OCI-LY7 (cell line): ENCODE data around the gene SMIM31. TPM values are rescaled to one million over a fixed set of nuclear protein-coding genes. Genes with fewer than 3 reads are reported as not detected.

ENCODE experiments used
- BruUV-seq: library from RNA; stranded (reverse); fragments of 400-500 nt; replicated peaks from 2 replicates; lab custom pipeline; 2021; lab: Mats Ljungman, UMichigan
- CTCF ChIA-PET: fragments of 300-600 bp; sonication (Branson Sonifier 250); formaldehyde crosslinking; loops from one replicate; lab custom pipeline; 2022; ENCODE audit warnings: antibody characterized with exemption; ENCODE audit not compliant: unreplicated experiment; lab: Charles Lee
- POLR2A ChIA-PET: fragments of 300-600 bp; sonication (Branson Sonifier 250); formaldehyde crosslinking; loops from one replicate; lab custom pipeline; 2022; ENCODE audit warnings: antibody characterized with exemption; lab: Charles Lee
- DNase-seq: peaks from one replicate; pipeline ENCODE4 v3.0.0-alpha.2; 2015; ENCODE audit warnings: low spot score
- H2AFZ ChIP-seq: fragments of 200-600 bp; sonication (generic), shearing (Covaris generic); 2 replicates; pipeline ENCODE4 v1.6.1; 2014; ENCODE audit warnings: mild to moderate bottlenecking, antibody characterized with exemption, low read length, moderate library complexity
- H3K27ac ChIP-seq: fragments of 200-600 bp; sonication (generic); 2 replicates; pipeline ENCODE4 v1.5.1; 2014; ENCODE audit warnings: mixed run types, low read depth, mild to moderate bottlenecking, moderate library complexity, low read length, inconsistent platforms; ENCODE audit not compliant: poor library complexity, severe bottlenecking
- H3K36me3 ChIP-seq: fragments of 200-600 bp; sonication (generic); 2 replicates; pipeline ENCODE4 v1.6.1; 2014; ENCODE audit warnings: mild to moderate bottlenecking, antibody characterized with exemption, low read length, moderate library complexity, mixed read lengths; ENCODE audit not compliant: insufficient read depth
- H3K4me1 ChIP-seq: fragments of 200-600 bp; sonication (generic); 2 replicates; pipeline ENCODE4 v1.5.1; 2014; ENCODE audit warnings: mild to moderate bottlenecking, low read length; ENCODE audit not compliant: insufficient read depth, poor library complexity, severe bottlenecking
- H3K4me2 ChIP-seq: fragments of 200-600 bp; sonication (generic); 2 replicates; pipeline ENCODE4 v1.6.1; 2014; ENCODE audit warnings: mild to moderate bottlenecking, low read length
- H3K4me3 ChIP-seq: fragments of 200-600 bp; sonication (generic); 2 replicates; pipeline ENCODE4 v1.5.1; 2014; ENCODE audit warnings: mild to moderate bottlenecking, low read depth, low read length; ENCODE audit not compliant: poor library complexity, severe bottlenecking
- H3K79me2 ChIP-seq: fragments of 200-600 bp; sonication (generic); 2 replicates; pipeline ENCODE4 v1.6.1; 2016; ENCODE audit warnings: low read depth, mild to moderate bottlenecking, low read length, moderate library complexity, mixed read lengths; ENCODE audit not compliant: insufficient read depth
- H3K9me2 ChIP-seq: fragments of 200-600 bp; sonication (generic); 2 replicates; pipeline ENCODE4 v1.6.1; 2016; ENCODE audit warnings: mild to moderate bottlenecking, low read length, mixed read lengths; ENCODE audit not compliant: insufficient read depth
- H3K9me3 ChIP-seq: fragments of 200-600 bp; sonication (generic); 2 replicates; pipeline ENCODE4 v1.6.1; 2014; ENCODE audit warnings: mild to moderate bottlenecking, mixed run types, low read length, mixed read lengths
- H4K20me1 ChIP-seq: fragments of 200-600 bp; sonication (generic); 2 replicates; pipeline ENCODE4 v1.6.1; 2014; ENCODE audit warnings: mild to moderate bottlenecking, antibody characterized with exemption, low read length, moderate library complexity, mixed read lengths; ENCODE audit not compliant: insufficient read depth
- EZH2phosphoT487 ChIP-seq: fragments of 200-600 bp; sonication (generic); IDR thresholded peaks from 2 replicates; pipeline ENCODE4 v1.6.1; 2018; ENCODE audit warnings: low read depth, borderline replicate concordance, mild to moderate bottlenecking, mixed run types, antibody characterized with exemption, low read length, moderate library complexity, mixed read lengths
- intact Hi-C: fragments of 100-400 bp; cut with micrococcal nuclease; formaldehyde crosslinking; loops from one replicate; pipeline ENCODE4 v1.10.0; 2022; ENCODE audit not compliant: unreplicated experiment
- total RNA-seq, 2 experiments: library from RNA; depleted of rRNA in 1 of 2; stranded (reverse); fragments of >200 nt in 1 of 2; shearing (Covaris generic) in 1 of 2; gene quantifications; 2 replicates each; pipeline ENCODE4 v1.2.3, GENCODE V29; 2014 to 2022
- TF ChIP-seq, protein P1 (sequence below): fragments of 200-600 bp; sonication (generic); conservative IDR thresholded peaks from 2 replicates; pipeline ENCODE4 v1.5.1; 2014; ENCODE audit warnings: mild to moderate bottlenecking, antibody characterized with exemption, low read length, moderate library complexity, mixed read lengths

Gene SMIM31
- total RNA-seq, 2 experiments from 2014 or later, result not detected

DNA sequence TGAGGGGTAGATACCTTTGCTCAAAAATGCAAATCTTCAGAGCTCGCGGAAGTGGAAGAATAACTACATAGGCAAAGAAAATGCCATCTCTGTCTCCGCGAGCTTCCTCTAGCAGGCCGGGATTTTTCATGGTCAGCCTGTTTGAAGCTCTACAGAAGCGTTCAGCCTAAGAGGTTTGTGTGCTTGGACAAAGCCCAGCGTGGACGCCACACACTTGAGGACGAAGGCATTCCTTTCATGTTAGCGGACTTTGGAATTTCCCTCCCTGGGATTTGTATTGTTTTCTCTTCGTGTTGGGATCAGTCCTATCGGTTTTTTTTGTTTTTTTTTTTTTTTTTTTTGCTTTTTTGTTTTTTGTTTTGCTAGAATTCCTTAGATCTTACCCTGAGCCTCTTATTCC is 53.7 kb downstream of the SMIM31 start:
- no peaks in the 10 kb centered on the region for H3K9me2 ChIP-seq
- no peak overlapping the region for H3K27ac ChIP-seq
- H3K36me3 ChIP-seq, result no peaks in the 10 kb centered on the region
- no peak overlapping the region for H3K4me2 ChIP-seq
- no peaks in the 10 kb centered on the region for H3K9me3 ChIP-seq
- H2AFZ ChIP-seq, result no peak overlapping the region
- no peaks in the 10 kb centered on the region for H3K4me1 ChIP-seq
- intact Hi-C loops, result no loop called here
- ChIA-PET POLR2A (interaction anchor here (0.6 kb wide), 1 partner anchor 1254 kb away, joined by 3 read pairs; no protein-coding TSS in a partner anchor), CTCF (no interaction called here)
- no TSS peak for BruUV-seq
- no peaks in the 10 kb centered on the region for H4K20me1 ChIP-seq
- no peak for TF ChIP-seq EZH2phosphoT487
- TF ChIP-seq, protein P1, sequence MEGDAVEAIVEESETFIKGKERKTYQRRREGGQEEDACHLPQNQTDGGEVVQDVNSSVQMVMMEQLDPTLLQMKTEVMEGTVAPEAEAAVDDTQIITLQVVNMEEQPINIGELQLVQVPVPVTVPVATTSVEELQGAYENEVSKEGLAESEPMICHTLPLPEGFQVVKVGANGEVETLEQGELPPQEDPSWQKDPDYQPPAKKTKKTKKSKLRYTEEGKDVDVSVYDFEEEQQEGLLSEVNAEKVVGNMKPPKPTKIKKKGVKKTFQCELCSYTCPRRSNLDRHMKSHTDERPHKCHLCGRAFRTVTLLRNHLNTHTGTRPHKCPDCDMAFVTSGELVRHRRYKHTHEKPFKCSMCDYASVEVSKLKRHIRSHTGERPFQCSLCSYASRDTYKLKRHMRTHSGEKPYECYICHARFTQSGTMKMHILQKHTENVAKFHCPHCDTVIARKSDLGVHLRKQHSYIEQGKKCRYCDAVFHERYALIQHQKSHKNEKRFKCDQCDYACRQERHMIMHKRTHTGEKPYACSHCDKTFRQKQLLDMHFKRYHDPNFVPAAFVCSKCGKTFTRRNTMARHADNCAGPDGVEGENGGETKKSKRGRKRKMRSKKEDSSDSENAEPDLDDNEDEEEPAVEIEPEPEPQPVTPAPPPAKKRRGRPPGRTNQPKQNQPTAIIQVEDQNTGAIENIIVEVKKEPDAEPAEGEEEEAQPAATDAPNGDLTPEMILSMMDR, result no peak
- H3K4me3 ChIP-seq, result no peak overlapping the region
- DNase-seq, result no peak
- H3K79me2 ChIP-seq, result no peaks in the 10 kb centered on the region

DNA sequence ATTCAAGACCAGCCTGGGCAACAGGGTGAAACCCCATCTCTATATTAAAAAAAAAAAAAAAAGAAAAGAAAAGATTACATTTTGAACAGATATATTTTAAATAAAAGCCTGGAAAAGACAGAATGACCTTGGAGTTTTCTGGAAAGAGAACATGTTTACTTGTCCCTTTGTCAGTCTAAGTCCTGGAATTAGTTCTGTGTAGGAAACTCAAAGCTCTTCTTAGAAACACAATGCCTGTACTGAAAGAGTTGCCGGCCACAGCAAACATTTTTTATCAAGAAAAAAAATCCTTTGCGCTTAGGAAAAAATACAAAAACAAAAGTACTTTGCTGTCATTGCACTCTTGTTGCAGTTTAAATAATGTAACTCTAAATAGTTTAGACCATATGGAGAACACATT is 59.6 kb downstream of the SMIM31 start:
- H3K79me2 ChIP-seq, result no peaks in the 10 kb centered on the region
- intact Hi-C loops, result no loop called here
- H3K9me3 ChIP-seq, result no peaks in the 10 kb centered on the region
- H3K36me3 ChIP-seq, result no peaks in the 10 kb centered on the region
- ChIA-PET POLR2A (no interaction called here), CTCF (no interaction called here)
- no peak overlapping the region for H3K4me3 ChIP-seq
- no peak overlapping the region for H2AFZ ChIP-seq
- DNase-seq, result no peak
- no peaks in the 10 kb centered on the region for H3K4me1 ChIP-seq
- no peak for TF ChIP-seq EZH2phosphoT487
- TF ChIP-seq, protein P1, result no peak
- no peak overlapping the region for H3K4me2 ChIP-seq
- no peak overlapping the region for H3K27ac ChIP-seq
- H4K20me1 ChIP-seq, result no peaks in the 10 kb centered on the region
- no TSS peak for BruUV-seq
- no peaks in the 10 kb centered on the region for H3K9me2 ChIP-seq

DNA sequence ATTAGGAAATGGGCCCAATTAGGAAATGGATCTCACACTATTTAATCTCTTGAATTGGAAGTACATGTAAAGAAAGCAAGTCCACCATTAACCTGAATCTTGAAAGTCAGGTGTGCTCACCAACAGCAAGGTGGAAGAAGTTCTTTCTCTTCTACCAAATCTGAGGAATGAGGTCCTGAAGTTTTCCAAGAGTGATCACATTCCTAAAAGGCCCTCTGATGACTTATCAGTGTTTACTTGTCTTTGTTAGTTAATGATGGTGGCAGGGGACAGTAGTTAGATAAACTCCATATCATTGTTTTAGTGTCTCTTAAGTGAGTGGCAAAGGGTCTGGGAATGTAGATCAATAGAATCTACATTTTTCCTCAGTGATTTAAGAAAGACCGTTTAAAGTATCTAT is 61.8 kb downstream of the SMIM31 start:
- no peaks in the 10 kb centered on the region for H3K9me2 ChIP-seq
- TF ChIP-seq EZH2phosphoT487, result no peak
- TF ChIP-seq, protein P1, result no peak
- H4K20me1 ChIP-seq, result no peaks in the 10 kb centered on the region
- no peaks in the 10 kb centered on the region for H3K36me3 ChIP-seq
- H3K27ac ChIP-seq, result no peak overlapping the region
- H2AFZ ChIP-seq, result no peak overlapping the region
- H3K4me3 ChIP-seq, result no peak overlapping the region
- POLR2A ChIA-PET, result no interaction called here
- H3K9me3 ChIP-seq, result no peaks in the 10 kb centered on the region
- H3K4me1 ChIP-seq, result no peaks in the 10 kb centered on the region
- no peaks in the 10 kb centered on the region for H3K79me2 ChIP-seq
- H3K4me2 ChIP-seq, result no peak overlapping the region
- no peak for DNase-seq
- intact Hi-C loops, result no loop called here
- CTCF ChIA-PET, result no interaction called here
- no TSS peak for BruUV-seq
